Measurements from ENCODE around the gene ZNF286A.
"Not testable (repeated sequence)": the region's sequence is repeated elsewhere in the genome, so short reads cannot be mapped to it uniquely, and the experiment has no call there.

The ZNF286A gene

GRCh38 chr17:15699413-15699924, at the start of gene ZNF286A:
Gene ZNF286A, plus strand, starts transcription at chr17:15699752. Its CDS starts 578 bp downstream, at chr17:15700330.
- peak; percentile 99 for DNase-seq

GRCh38 chr17:15649861-15650421, 49.6 kb upstream of the ZNF286A start:
- DNase-seq, result no peak

DNA sequence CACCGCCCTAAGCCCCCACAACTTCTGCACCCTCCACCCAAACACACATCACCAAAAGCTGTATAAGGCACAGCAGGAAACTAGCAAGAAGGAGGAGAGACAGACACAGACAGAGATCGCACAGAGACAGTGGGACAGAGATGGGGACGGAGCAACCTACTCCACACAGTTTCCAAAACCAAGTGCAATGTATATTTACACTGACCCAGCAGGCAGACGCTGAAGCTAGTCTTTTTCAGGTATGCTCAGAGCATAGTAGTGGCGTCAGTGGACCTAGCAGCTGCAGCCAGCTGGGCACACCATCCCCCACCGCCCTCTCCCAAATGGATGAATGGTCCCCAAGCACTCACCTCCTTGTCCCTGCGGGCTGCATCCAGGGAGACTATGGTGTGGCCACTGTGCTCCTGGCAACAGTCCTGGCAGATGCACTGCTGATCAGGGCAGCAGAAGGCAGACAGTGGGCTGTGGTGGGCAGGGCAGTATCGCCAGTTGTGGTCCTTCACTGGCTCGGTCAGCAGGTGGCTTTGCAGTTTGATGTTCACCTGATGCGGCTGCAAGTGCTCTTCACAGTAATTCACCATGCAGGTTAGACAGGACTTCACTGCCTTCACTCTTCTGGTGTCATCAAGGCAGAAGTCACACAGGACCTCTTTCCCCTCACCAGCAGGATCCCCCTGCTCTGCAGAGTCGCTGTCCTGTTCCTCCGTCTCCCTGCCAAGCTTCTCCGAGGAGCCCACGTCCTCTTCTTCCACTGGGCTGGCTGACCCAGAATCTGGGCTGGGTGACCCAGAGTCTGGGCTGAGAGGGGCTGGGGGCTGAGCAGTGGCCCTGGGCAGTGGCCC, 48.6 kb upstream of the ZNF286A start:
- peak; percentile 80 for DNase-seq

GRCh38 chr17:15651583-15652110, 47.9 kb upstream of the ZNF286A start:
- peak; percentile 89 for DNase-seq

GRCh38 chr17:15652960-15653359, 46.6 kb upstream of the ZNF286A start:
- no peak for DNase-seq

DNA sequence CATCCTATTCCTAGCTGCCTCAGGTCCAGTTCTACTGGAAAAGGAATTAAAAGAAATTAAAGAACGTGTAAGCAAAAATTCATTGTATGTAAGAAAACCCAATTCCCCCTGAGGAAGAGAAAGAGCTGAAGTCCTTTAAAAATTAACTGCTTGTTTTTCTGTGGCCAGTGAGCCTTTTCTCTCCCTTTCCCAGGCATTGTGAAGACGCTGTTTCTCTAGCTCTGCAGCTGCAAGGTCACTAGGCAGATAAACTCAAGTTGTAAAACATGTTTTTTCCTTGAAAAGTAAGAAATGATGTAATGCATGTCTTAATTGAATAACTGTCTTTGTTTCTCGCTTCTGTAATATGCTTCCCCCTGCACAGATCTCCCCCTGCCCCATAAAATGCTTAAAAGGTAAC, 45.2 kb upstream of the ZNF286A start:
- not testable (repeated sequence) for DNase-seq

DNA sequence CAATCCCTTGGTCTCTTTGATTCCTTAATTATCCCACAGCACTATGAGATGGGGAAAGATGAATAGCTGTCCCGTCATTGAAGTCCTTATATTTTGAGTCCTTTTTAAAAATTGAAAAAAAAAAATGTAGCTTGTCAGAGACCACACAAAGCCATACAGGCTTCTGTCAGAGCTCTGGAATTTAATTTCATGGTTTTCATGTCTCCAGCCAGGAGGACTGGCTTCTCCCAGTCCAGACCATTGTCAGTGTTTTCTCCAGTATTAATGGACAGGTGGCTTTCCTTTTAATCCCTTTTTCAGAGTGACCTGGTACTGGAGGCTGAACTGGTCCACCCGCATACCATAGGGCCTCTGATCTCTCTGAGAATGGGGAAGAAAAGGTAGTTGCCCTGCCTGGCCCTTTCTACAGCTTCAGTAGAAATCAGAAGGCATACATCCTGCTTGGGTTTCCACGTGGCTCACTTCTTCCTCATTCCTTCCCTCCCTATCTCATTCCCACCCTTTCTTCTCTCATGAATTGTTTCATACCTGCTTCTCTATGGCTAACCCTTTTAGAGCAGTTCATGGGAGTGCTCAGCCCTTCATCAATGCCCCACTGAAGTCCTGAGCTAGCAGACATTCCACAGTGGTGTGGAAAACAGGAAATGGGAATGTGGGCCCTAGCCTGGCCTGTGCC, 44.5 kb upstream of the ZNF286A start:
- DNase-seq, result no peak

- DNase-seq, result no peak
Measured at GRCh38 chr17:15657868-15658267, 41.7 kb upstream of the ZNF286A start.

DNA sequence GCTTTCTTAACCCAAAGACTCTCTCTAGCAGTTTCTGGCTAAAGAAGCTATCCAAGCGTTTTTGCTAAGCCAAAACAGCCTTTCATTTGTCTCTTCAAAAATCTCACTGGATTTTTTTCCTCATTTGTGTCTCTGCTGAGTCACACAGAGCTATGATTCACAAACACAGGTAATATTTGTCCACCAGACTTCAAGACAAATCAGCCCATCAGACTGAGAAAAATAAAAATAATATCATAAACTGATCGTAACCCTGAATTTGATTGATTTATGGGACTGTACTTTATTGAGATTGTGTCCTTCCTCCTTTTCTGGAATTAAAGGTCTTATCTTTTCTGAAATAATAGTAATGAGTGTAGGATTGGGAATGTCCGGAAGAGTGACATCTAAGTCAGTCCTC, 41.3 kb upstream of the ZNF286A start:
- DNase-seq, result no peak

DNA sequence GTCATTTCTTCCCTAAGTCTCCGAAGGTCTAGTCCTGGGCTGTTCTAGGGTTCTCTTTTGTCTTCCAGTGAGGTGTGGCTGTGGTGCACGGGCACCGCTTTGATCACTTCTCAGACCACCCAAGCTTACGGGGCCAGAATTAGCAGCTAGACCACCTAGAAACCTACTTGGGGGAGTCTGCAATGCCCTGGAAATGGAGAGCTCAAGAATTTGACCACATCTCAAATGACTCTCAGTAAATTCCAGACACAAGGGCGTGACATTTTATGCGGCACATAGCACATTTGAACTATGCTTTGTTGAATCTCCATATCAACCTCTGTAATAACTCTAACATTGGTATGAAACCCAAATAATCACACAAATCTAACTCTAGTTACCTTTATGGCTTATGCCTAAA, 40.3 kb upstream of the ZNF286A start:
- no peak for DNase-seq

DNA sequence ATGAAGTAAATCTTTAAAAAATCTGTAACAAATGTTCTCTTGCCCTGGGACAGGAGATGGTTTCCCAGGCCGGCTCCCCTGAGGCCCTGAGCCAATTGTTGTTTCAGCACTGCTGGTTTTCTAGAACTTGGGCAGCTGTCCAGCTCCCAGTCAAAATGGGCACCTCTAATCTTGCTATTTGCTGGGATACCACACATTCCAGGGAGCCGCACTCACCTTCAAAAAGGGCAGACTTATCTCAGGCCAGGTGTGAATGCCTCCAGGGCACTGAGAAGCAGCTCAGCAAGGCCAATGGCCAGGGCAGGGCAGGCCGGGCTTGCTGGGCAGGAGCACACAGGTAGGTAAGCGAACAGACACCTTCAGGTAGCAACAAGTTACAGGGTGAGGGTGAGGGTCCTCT, 39.9 kb upstream of the ZNF286A start:
- DNase-seq, result no peak

DNA sequence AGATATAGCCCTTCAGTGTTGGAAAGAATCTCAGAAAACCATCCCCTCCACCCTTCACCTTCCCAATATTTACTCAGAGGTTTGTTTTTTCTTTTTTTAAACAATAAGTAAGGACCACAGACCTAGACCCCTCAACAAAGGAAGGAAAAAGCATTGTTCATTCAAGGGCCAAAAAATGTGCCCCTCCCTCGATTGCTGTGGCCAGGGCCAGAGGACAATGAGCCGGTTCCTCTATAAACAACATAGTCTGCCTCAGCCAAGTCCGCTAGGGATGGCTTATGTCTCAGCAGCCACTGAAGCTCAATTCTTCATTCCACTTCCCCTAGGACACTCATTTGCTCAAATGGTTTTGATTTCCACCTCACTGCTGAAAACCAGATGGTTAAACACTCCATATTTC, 39.5 kb upstream of the ZNF286A start:
- DNase-seq, result no peak

DNA sequence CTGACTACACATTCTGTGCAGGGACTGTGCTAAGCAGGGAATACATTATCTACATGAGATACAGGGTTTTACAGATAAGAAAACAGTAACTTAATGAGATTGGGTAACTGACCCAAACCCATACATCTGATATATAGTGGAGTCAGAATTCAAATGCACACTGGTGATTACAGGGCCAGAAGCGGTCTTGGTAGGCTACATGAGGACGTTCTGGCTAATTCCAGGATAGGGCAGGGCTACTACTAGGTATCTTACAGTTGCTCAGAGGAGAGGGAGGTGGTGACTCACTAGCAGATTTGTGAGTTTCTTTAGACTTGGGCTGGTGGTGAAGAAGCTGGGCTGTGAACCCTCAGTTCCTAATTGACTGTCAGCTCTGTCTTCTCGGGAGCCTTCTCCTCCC, 36.9 kb upstream of the ZNF286A start:
- no peak for DNase-seq

- DNase-seq, result no peak
Measured at GRCh38 chr17:15663176-15663575, 36.4 kb upstream of the ZNF286A start.

DNA sequence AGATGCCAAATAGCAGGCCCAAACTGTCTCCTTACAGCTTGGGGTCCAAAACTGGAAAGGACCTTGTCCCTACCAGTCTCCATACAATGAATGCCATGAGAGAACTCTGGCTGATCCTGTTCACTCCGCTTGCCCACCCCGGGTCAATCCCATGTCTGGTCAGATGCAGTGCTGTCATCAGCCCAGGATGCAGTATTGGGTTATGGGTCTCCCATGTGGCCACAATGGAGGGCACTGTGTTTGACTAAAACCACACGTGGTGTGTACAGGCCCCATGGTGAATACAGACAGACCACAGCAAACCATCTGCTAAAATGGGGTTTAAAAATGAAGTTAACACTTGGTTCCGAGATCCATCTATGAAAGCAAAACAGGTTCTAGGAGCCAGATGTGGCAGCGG, 35.9 kb upstream of the ZNF286A start:
- no peak for DNase-seq

GRCh38 chr17:15669526-15669925, 30.0 kb upstream of the ZNF286A start:
- not testable (repeated sequence) for DNase-seq

DNA sequence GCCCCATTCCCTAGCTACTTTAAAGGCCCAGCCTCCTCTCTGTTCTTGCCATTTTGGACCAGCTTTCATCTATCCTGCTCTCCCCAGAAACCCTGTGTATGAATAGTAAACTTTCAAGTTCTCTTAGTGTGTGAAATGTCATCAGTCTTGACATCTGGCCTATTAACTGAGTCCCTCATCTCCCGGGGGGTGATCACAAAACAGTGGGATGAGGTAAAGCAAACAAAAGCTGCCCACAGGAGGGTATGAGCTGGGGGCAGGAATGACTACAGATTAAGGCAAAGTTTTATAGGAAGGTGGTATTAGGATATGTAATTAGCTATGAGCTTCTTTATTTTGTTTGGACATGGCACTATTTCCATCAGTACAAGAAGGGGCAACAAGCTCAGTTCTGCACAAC, 24.9 kb upstream of the ZNF286A start:
- DNase-seq, result not testable (repeated sequence)

- not testable (repeated sequence) for DNase-seq
Measured at GRCh38 chr17:15675991-15676390, 23.6 kb upstream of the ZNF286A start.

DNA sequence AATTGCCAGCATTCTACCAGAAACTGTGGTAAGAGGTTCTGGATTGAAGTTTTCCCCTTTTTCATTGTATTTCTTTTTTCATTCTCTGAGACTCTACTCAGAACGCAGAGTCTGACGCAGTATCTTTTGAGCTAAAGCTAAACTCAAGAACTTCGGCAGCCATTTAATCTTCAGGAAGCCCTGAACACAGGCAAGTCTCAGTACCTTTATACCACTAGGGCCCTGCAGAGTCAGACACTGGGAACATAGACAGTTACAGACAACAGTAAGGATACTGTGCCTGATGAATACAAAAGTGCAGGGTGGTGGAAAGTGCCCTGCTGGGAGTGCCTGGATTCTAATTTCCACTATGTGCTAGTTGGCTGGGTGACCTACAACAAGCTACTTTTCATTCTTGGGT, 16.4 kb upstream of the ZNF286A start:
- not testable (repeated sequence) for DNase-seq

DNA sequence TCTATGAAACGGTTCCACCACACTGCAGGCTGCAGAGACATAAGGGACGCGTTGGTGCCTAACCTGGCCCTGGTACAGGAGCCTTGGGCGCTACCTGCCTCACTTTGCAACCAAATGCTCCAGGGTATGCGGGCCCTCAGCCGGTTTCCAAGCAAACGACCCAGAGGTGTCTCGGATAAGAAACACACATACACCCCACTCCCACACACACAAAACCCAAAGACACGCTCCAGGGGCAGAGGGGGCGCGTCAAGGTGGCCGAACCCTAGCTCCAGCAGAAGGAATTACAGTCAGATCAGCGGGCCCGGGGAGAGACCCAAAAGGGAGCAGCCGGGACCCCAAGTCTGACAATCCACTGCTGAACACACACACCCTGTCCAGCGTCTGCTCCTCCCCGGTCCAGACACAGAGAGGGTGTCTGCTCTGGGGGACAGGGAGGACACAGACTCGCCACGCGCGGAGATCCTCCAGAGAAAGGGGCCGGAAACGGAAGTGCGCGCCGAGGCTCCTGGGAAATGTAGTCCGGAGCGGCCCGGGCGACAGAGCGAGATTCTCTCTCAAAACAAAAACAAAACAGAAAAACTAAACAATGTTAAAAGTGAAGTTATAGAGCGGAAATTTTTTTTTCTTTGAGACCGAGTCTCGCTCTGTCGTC, 15.6 kb upstream of the ZNF286A start, which contains the start of gene TRIM16:
Gene TRIM16, minus strand, starts transcription at position 488 of the 655 bp plus-strand sequence. CDS start 32,702 bp downstream, outside the sequence.
- peak; percentile 12 for DNase-seq

- not testable (repeated sequence) for DNase-seq
Measured at GRCh38 chr17:15687494-15687893, 12.1 kb upstream of the ZNF286A start.

DNA sequence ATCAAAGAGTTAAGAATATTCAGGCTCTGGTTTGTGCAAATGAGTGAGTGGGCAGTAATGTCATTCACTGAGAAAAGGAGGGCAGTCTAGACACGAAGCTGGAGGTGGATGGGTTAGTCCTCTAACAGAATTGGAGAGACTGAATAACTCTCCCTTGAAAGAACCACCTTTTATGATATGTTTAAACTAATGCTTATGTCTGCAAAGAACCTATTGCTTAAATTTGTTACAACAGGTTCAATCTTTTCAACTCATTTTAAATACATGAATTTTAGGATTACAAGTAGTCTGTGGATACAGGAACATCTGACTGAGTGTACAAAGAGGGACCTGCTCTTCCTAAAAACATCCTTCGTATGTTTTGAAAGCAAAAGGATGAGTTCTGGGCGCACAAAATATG, 585 bp upstream of the ZNF286A start:
- DNase-seq, result not testable (repeated sequence)

GRCh38 chr17:15699937-15700336, 385 bp downstream of the ZNF286A start:
- not testable (repeated sequence) for DNase-seq
